Measurements from ENCODE around the gene DBP.
A peak's percentile ranks its signal among the peaks of the same experiment; 100 is the strongest.
"Not testable (repeated sequence)": the region's sequence is repeated elsewhere in the genome, so short reads cannot be mapped to it uniquely, and the experiment has no call there.

Gene DBP

GRCh38 chr19:48636859-48637448 is at the start of gene DBP:
TSS of gene DBP (minus strand) at chr19:48637379. CDS start at chr19:48636994, 385 bp downstream.
- peak; percentile 73 for DNase-seq

- DNase-seq, result not testable (repeated sequence)
Measured at GRCh38 chr19:48686637-48687036, 49.5 kb upstream of the DBP start.

GRCh38 chr19:48686088-48686487 is 48.9 kb upstream of the DBP start:
- no peak for DNase-seq

- no peak for DNase-seq
Measured at GRCh38 chr19:48685583-48685982, 48.4 kb upstream of the DBP start.

- peak; percentile 4 for DNase-seq
Measured at GRCh38 chr19:48683349-48683748, 46.2 kb upstream of the DBP start.

- no peak for DNase-seq
Measured at GRCh38 chr19:48681127-48681470, 43.9 kb upstream of the DBP start.

GRCh38 chr19:48680436-48681126 is 43.4 kb upstream of the DBP start:
- DNase-seq, result no peak

GRCh38 chr19:48680006-48680405 is 42.8 kb upstream of the DBP start:
- not testable (repeated sequence) for DNase-seq

- no peak for DNase-seq
Measured at GRCh38 chr19:48678201-48678600, 41.0 kb upstream of the DBP start.

GRCh38 chr19:48676887-48677286 is 39.7 kb upstream of the DBP start:
- no peak for DNase-seq

GRCh38 chr19:48676487-48676886 is 39.3 kb upstream of the DBP start:
- DNase-seq, result no peak

- peak; percentile 60 for DNase-seq
Measured at GRCh38 chr19:48674921-48675824, 38.0 kb upstream of the DBP start.

- no peak for DNase-seq
Measured at GRCh38 chr19:48674216-48674809, 37.1 kb upstream of the DBP start.

GRCh38 chr19:48673436-48674100 is 36.4 kb upstream of the DBP start:
- no peak for DNase-seq

GRCh38 chr19:48672994-48673393 is 35.8 kb upstream of the DBP start, which contains the start of gene NTN5:
TSS of gene NTN5 (minus strand) at chr19:48673017. CDS start at chr19:48670986, 2,031 bp downstream.
- no peak for DNase-seq

- DNase-seq, result no peak
Measured at GRCh38 chr19:48671446-48671995, 34.3 kb upstream of the DBP start.

GRCh38 chr19:48670699-48671445 is 33.7 kb upstream of the DBP start:
- DNase-seq, result no peak

GRCh38 chr19:48669903-48670668 is 32.9 kb upstream of the DBP start:
- DNase-seq, result no peak

GRCh38 chr19:48668761-48669160 is 31.6 kb upstream of the DBP start:
- no peak for DNase-seq

- DNase-seq, result no peak
Measured at GRCh38 chr19:48668332-48668731, 31.2 kb upstream of the DBP start.

GRCh38 chr19:48665786-48666185 is 28.6 kb upstream of the DBP start:
- no peak for DNase-seq

Measured in NCI-H2029 treated with DMSO at 0.1 percent for 48 hours (cell line).